CD14-positive monocyte (primary cell): Measurements from ENCODE around the gene STK32A. TPM values are rescaled to one million over a fixed set of nuclear protein-coding genes. Genes with fewer than 3 reads are reported as not detected.

Experiments
- DNase-seq, 3 donors: peaks; one replicate each; pipeline ENCODE4 v3.0.0-alpha.2; 2011 to 2022
- H2AFZ ChIP-seq: 2 replicates; pipeline ENCODE4 v1.6.0; 2012; ENCODE audit warnings: mild to moderate bottlenecking, low read depth, low read length, inconsistent platforms; ENCODE audit not compliant: insufficient read depth, poor library complexity, severe bottlenecking
- H3K27ac ChIP-seq, 2 donors: 1 replicate in 1 of 2; 2 replicates in 1 of 2; pipeline ENCODE4 v1.5.1; 2012 to 2013; ENCODE audit warnings: low read length in 2 of 2, control low read depth in 1 of 2, inconsistent platforms in 1 of 2, low read depth in 1 of 2, mild to moderate bottlenecking in 1 of 2
- H3K27me3 ChIP-seq, 2 donors: one replicate each; pipeline versions ENCODE4 v1.6.0 to v1.6.1; 2011 to 2013; ENCODE audit warnings: low read length in 2 of 2; ENCODE audit not compliant: control insufficient read depth in 2 of 2, insufficient read depth in 2 of 2
- H3K36me3 ChIP-seq, 2 donors: replicated peaks in 1 of 2; 1 replicate in 1 of 2; 2 replicates in 1 of 2; pipeline versions ENCODE4 v1.5.1 to v1.6.1; 2012 to 2013; ENCODE audit warnings: low read length in 2 of 2, control low read depth in 1 of 2, inconsistent platforms in 1 of 2, mild to moderate bottlenecking in 1 of 2; ENCODE audit not compliant: insufficient read depth in 2 of 2, control insufficient read depth in 1 of 2
- H3K4me1 ChIP-seq, 2 donors: 1 replicate in 1 of 2; 2 replicates in 1 of 2; pipeline versions ENCODE4 v1.5.1 to v1.6.1; 2012 to 2013; ENCODE audit warnings: low read length in 2 of 2, control low read depth in 1 of 2, inconsistent platforms in 1 of 2, mild to moderate bottlenecking in 1 of 2, moderate library complexity in 1 of 2; ENCODE audit not compliant: insufficient read depth in 2 of 2, control insufficient read depth in 1 of 2
- H3K4me2 ChIP-seq: replicated peaks from 2 replicates; pipeline ENCODE3; 2012; ENCODE audit warnings: low read length, moderate library complexity, mild to moderate bottlenecking; ENCODE audit not compliant: poor library complexity, severe bottlenecking; ENCODE audit errors: extremely low read depth
- H3K4me3 ChIP-seq, 3 experiments: fragments of 200-600 bp in 1 of 3; sonication (generic) in 1 of 3; replicated peaks in 1 of 3; 1 replicate in 2 of 3; 2 replicates in 1 of 3; pipeline ENCODE4 v1.5.1; 2011 to 2013; ENCODE audit warnings: low read length in 3 of 3, mild to moderate bottlenecking in 3 of 3, control low read depth in 2 of 3, low read depth in 2 of 3, inconsistent platforms in 1 of 3, moderate library complexity in 1 of 3
- H3K79me2 ChIP-seq: 2 replicates; pipeline ENCODE4 v1.6.0; 2012; ENCODE audit warnings: mild to moderate bottlenecking, control low read depth, inconsistent platforms, low read length, moderate library complexity; ENCODE audit not compliant: insufficient read depth
- H3K9ac ChIP-seq: 2 replicates; pipeline ENCODE4 v1.6.0; 2017; ENCODE audit warnings: low read length, mild to moderate bottlenecking; ENCODE audit not compliant: insufficient read depth, poor library complexity, severe bottlenecking
- H3K9me3 ChIP-seq, 2 donors: replicated peaks in 1 of 2; 1 replicate in 1 of 2; 2 replicates in 1 of 2; pipeline versions ENCODE4 v1.5.1 to v1.6.1; 2012 to 2013; ENCODE audit warnings: low read length in 2 of 2, control low read depth in 1 of 2; ENCODE audit not compliant: control insufficient read depth in 1 of 2, insufficient read depth in 1 of 2
- H4K20me1 ChIP-seq: 2 replicates; pipeline ENCODE4 v1.6.0; 2012; ENCODE audit warnings: mild to moderate bottlenecking, low read length, control low read depth, moderate library complexity; ENCODE audit not compliant: insufficient read depth
- H3K27ac Mint-ChIP-seq, 7 donors: one replicate each; pipeline ENCODE4 v1.8.0; 2020; ENCODE audit warnings: mild to moderate bottlenecking in 7 of 7, mixed read lengths in 7 of 7, moderate library complexity in 6 of 7, inconsistent platforms in 2 of 7
- H3K27me3 Mint-ChIP-seq, 3 donors: one replicate each; pipeline ENCODE4 v1.8.0; 2021 to 2022; ENCODE audit warnings: low read depth in 3 of 3, mild to moderate bottlenecking in 3 of 3, mixed read lengths in 3 of 3, moderate library complexity in 3 of 3, inconsistent platforms in 1 of 3
- H3K36me3 Mint-ChIP-seq, 2 donors: one replicate each; pipeline ENCODE4 v1.8.0; 2020; ENCODE audit warnings: mixed read lengths in 2 of 2, inconsistent platforms in 1 of 2, mild to moderate bottlenecking in 1 of 2
- H3K4me1 Mint-ChIP-seq: one replicate; pipeline ENCODE4 v1.8.0; 2020; ENCODE audit warnings: mild to moderate bottlenecking, mixed read lengths
- H3K4me3 Mint-ChIP-seq, 2 donors: one replicate each; pipeline ENCODE4 v1.8.0; 2020; ENCODE audit warnings: mild to moderate bottlenecking in 2 of 2, mixed read lengths in 2 of 2, moderate library complexity in 1 of 2
- H3K9me3 Mint-ChIP-seq, 7 donors: one replicate each; pipeline ENCODE4 v1.8.0; 2020 to 2022; ENCODE audit warnings: mixed read lengths in 7 of 7, mild to moderate bottlenecking in 6 of 7, moderate library complexity in 6 of 7, inconsistent platforms in 2 of 7
- WGBS: methylation state at CpG from one replicate; pipeline ENCODE4 v1.1.5; 2013; ENCODE audit warnings: missing lambda C conversion rate; ENCODE audit not compliant: insufficient coverage; 5-methylcytosine and 5-hydroxymethylcytosine counted together
- intact Hi-C, 2 donors: fragments of 100-400 bp; cut with micrococcal nuclease; formaldehyde crosslinking; loops; one replicate each; pipeline versions ENCODE4 v1.15.0 to v1.15.1; 2023
- polyA plus RNA-seq, 3 donors: library from polyadenylated mRNA; depleted of rRNA in 1 of 3; unstranded in 2 of 3; stranded (reverse) in 1 of 3; fragments of 300-500 nt in 2 of 3; fragments of >200 nt in 1 of 3; fragmentation: Illumina TruSeq in 2 of 3; gene quantifications; 1 replicate in 2 of 3; 2 replicates in 1 of 3; pipeline ENCODE4 v1.2.3, GENCODE V29; 2012 to 2021
- TF ChIP-seq, protein P1 (sequence below): fragments of 200-600 bp; IDR thresholded peaks from one replicate; pipeline ENCODE4 v1.8.0; 2022; ENCODE audit warnings: antibody characterized with exemption, mild to moderate bottlenecking

STK32A gene
- polyA plus RNA-seq, 3 donors, result not detected

DNA sequence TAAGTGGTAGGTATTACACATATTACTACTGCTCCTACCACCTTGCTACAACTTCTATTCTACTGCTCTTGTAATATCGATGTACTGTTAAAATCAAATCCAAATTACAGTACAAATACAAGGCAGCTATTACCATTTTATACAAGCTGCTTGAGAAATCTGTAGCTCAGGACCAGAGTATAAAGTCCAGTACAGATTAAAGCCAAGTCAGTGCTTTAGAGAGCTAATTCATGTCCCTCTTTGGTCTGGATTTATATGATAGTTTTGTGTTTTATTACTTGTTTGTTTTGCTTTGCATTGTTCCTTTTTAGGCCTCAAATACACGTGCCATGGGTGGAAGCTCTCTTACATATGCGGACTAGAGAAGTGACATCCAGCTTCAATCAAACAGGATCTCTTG lies 199.2 kb downstream of the STK32A start:
- peaks cover 17 to 18% of the 10 kb centered on the region in 2 donors for H3K4me1 ChIP-seq
- no peak overlapping the region for H2AFZ ChIP-seq
- TF ChIP-seq, protein P1, sequence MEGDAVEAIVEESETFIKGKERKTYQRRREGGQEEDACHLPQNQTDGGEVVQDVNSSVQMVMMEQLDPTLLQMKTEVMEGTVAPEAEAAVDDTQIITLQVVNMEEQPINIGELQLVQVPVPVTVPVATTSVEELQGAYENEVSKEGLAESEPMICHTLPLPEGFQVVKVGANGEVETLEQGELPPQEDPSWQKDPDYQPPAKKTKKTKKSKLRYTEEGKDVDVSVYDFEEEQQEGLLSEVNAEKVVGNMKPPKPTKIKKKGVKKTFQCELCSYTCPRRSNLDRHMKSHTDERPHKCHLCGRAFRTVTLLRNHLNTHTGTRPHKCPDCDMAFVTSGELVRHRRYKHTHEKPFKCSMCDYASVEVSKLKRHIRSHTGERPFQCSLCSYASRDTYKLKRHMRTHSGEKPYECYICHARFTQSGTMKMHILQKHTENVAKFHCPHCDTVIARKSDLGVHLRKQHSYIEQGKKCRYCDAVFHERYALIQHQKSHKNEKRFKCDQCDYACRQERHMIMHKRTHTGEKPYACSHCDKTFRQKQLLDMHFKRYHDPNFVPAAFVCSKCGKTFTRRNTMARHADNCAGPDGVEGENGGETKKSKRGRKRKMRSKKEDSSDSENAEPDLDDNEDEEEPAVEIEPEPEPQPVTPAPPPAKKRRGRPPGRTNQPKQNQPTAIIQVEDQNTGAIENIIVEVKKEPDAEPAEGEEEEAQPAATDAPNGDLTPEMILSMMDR, result no peak
- H3K27me3 ChIP-seq, result no peaks in the 10 kb centered on the region
- Mint-ChIP-seq H3K4me3 (no peak overlapping the region), H3K27me3 (no peaks in the 10 kb centered on the region), H3K27ac (no peak overlapping the region), H3K9me3 (peaks cover 0 to 2% (median 0%) of the 10 kb centered on the region in 7 donors), H3K4me1 (peaks cover 25% of the 10 kb centered on the region), H3K36me3 (no peaks in the 10 kb centered on the region)
- no peaks in the 10 kb centered on the region for H3K79me2 ChIP-seq
- H3K4me3 ChIP-seq, result no peak overlapping the region
- H3K9ac ChIP-seq, result no peak overlapping the region
- no peak overlapping the region for H3K27ac ChIP-seq
- H3K4me2 ChIP-seq, result no peak overlapping the region
- no peak for DNase-seq
- intact Hi-C loops, result no loop called here
- H3K9me3 ChIP-seq, result no peaks in the 10 kb centered on the region
- no peaks in the 10 kb centered on the region for H3K36me3 ChIP-seq
- no peaks in the 10 kb centered on the region for H4K20me1 ChIP-seq
- WGBS, result 91% methylated on average over 2 of the region's 3 CpGs

- no peak overlapping the region for H3K4me3 Mint-ChIP-seq
- WGBS, result 0% methylated on average over 2 of the region's 3 CpGs
Measured at GRCh38 chr5:147436596-147436995, 201.8 kb downstream of the STK32A start.

More at GRCh38 chr5:147436596-147436995, 201.8 kb downstream of the STK32A start:
- H3K27me3 ChIP-seq, result no peaks in the 10 kb centered on the region
- Mint-ChIP-seq H3K27ac (peak overlapping the region in 6 of 7 donors; percentile 21 to 75 (median 38)), H3K36me3 (no peaks in the 10 kb centered on the region), H3K9me3 (peaks cover 0 to 2% (median 0%) of the 10 kb centered on the region in 7 donors), H3K4me1 (peaks cover 27% of the 10 kb centered on the region), H3K27me3 (no peaks in the 10 kb centered on the region)
- H3K4me1 ChIP-seq, result peaks cover 20 to 23% of the 10 kb centered on the region in 2 donors
- H3K4me3 ChIP-seq, result peak overlapping the region in 1 of 3 experiments; percentile 18
- peak overlapping the region in 1 of 2 donors; percentile 58 for H3K27ac ChIP-seq
- no peak overlapping the region for H3K4me2 ChIP-seq
- H2AFZ ChIP-seq, result peak overlapping the region; percentile 27
- H4K20me1 ChIP-seq, result no peaks in the 10 kb centered on the region
- TF ChIP-seq, protein P1, result no peak
- intact Hi-C loops, result no loop called here
- H3K36me3 ChIP-seq, result no peaks in the 10 kb centered on the region
- no peak overlapping the region for H3K9ac ChIP-seq
- peak in 1 of 3 donors; percentile 39 for DNase-seq
- H3K79me2 ChIP-seq, result no peaks in the 10 kb centered on the region
- H3K9me3 ChIP-seq, result no peaks in the 10 kb centered on the region
